ENCODE results near the gene TRIM15.
A peak's percentile ranks its signal among the peaks of the same experiment; 100 is the strongest.
"Not testable (repeated sequence)": the region's sequence is repeated elsewhere in the genome, so short reads cannot be mapped to it uniquely, and the experiment has no call there.

TRIM15 gene

DNA sequence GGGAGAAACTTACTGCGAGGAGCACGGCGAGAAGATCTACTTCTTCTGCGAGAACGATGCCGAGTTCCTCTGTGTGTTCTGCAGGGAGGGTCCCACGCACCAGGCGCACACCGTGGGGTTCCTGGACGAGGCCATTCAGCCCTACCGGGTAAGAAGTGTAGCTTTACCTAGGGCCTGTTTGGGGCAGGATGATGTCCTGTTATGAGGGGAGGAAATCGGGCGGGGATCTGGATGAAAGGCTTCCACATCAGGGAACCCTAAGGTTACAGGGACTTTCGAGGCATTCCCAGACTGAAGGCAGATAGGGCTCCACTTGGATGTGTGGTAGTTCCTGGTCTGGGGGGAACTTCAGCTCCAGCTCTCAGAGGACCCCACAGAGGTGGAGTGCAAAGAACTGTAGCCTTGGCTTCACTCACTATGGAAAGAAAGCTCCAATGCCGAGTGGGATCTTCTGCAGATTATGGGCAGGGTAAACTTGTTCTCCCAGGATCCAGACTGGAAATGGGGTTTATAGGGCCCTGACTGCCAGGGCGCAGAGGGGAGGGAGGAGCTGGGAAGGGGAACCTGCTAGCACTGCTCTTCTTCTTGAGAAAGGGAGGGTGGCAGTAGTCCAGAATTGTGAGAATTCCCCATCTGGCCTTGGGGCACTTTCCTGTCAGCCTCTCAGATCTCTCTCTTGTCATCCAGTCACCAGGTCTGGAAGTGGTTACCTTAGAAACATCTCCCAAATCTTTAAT is 740 bp downstream of the TRIM15 start:
- no peak for DNase-seq

- DNase-seq = no peak
Observed at GRCh38 chr6:30164714-30165113, 1.4 kb downstream of the TRIM15 start.

DNA sequence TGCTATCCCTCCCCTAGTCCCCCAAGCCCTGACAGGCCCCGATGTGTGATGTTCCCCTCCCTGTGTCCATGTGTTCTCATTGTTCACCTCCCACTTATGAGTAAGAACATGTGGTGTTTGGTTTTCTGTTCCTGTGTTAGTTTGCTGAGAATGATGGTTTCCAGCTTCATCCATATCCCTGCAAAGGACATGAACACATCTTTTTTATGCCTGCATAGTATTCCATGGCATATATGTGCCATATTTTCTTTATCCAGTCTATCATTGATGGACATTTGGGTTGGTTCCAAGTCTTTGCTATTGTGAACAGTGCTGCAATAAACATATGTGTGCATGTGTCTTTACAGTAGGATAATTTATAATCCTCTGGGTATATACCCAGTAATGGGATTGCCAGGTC is 1.9 kb downstream of the TRIM15 start:
- DNase-seq = not testable (repeated sequence)

DNA sequence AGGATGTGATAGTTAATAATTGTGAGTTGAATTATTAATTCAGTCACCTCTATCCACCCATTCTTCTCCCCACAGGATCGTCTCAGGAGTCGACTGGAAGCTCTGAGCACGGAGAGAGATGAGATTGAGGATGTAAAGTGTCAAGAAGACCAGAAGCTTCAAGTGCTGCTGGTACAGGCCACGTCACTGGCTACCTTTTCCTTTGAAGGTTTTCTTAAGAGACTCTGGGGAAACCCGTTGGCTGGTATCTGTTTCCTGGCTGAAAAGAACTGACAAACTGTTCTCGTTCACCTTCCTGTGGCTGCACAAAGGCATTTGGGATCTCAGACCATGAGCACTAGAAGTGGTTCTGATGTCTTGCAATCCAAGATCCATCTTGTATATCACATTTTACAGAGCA is 3.8 kb downstream of the TRIM15 start:
- DNase-seq = no peak

DNA sequence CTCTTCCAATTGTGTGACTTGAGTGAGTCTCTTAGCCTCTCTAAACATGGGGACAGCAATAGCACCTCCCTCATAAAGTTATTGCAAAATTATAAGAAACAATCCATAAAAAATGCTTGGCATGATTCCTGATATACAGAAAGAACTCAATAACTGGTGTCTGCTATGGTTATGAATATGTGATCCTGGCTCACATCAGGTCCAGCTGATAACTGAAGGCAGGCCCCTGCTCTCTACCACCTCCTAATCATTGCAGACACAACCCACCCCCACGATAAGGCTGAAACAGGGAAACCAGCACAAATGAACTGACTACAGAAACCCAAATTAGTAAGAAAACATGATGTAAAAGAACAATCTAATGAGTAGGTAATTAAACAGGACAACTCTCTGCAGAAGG is 5.4 kb downstream of the TRIM15 start:
- DNase-seq = no peak

DNA sequence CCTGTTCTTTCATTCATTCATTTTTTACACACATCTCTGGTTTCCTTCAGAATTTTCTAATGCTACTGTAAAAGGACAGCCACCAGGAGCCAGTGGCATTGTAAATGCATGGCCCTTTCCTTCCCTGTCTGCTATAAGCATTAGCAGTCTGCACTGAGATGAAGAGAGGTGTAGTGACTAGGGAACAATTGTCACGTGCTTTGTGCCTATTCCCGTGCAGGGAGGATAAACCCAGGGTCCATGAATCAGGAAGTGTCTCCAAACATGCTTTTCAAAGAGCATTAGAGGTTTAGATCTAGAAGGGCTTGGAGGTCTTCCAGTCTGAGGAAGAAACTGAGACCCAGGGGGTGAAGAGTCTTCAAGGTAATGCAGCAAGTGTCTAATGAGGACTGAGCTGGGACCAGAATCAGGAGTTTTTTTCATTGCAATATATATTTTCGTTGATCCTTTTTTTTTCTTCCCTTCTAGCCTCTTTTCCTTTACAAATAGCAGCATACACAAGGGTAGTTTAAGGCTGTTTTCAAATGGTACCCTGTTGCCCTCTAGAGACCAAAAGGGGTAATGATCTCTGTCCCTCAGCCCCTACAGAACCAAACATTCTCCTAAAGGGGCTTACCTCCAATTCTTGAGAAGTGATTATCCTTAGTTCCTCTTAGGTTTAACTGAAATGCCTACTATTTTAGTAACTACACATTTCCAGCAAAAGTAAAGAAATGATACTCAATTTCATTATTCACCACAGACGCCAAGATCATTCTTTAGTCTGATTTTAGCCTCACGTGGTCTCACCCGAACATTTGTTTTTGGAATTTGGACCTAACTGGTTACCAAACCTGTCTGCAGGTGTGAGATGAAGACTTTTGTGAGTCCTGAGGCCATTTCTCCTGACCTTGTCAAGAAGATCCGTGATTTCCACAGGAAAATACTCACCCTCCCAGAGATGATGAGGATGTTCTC is 6.6 kb downstream of the TRIM15 start:
- peak; percentile 76 for DNase-seq

DNA sequence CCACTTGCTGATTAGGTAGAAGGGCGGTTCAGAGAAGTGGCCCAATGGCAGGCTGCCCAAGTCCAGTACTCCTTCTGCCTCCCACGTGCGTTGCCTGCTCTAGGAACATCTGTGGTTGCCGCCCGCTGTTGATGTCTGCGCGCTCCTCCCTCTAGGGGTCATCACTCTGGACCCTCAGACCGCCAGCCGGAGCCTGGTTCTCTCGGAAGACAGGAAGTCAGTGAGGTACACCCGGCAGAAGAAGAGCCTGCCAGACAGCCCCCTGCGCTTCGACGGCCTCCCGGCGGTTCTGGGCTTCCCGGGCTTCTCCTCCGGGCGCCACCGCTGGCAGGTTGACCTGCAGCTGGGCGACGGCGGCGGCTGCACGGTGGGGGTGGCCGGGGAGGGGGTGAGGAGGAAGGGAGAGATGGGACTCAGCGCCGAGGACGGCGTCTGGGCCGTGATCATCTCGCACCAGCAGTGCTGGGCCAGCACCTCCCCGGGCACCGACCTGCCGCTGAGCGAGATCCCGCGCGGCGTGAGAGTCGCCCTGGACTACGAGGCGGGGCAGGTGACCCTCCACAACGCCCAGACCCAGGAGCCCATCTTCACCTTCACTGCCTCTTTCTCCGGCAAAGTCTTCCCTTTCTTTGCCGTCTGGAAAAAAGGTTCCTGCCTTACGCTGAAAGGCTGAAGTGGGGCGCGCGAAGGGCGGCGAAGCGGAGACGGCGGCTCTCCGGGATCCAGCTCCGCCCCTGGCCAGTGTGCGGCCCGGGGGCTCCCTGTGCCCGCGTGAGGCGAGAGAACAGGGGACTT is 8.5 kb downstream of the TRIM15 start:
- DNase-seq = peak; percentile 46

GRCh38 chr6:30172681-30173080 is 9.3 kb downstream of the TRIM15 start:
- DNase-seq = peak; percentile 17

DNA sequence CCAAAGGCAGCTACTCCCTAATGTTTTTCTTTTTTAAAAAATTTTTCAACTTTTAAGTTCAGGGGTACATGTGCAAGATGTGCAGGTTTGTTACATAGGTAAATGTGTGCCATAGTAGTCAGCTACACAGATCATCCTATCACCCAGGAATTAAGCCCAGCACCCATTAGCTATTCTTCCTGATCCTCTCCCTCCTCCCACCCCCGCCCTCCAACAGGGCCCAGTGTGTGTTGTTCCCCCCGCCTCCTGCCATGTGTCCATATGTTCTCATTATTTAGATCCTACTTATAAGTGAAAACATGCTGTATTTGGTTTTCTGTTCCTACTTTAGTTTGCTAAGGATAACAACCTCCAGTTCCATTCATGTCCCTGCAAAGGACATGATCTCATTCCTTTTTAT is 12.4 kb downstream of the TRIM15 start:
- DNase-seq = peak; percentile 87

DNA sequence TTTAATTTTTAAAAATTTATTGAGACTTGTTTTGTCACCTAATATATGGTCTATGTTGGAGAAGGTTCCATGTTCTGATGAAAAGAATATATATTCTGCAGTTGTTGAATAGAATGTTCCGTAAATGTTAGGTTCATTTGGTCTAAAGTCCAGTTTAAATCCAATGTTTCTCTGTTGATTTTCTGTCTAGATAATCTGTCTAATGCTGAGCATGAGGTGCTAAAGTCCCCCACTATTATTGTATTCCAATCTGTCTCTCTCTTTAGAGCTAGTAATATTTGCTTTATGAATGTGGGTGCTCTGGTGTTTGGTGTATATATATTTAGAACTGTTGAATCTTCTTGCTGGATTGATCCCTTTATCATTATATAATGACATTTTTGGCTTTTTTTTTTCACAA is 15.5 kb downstream of the TRIM15 start:
- no peak for DNase-seq

DNA sequence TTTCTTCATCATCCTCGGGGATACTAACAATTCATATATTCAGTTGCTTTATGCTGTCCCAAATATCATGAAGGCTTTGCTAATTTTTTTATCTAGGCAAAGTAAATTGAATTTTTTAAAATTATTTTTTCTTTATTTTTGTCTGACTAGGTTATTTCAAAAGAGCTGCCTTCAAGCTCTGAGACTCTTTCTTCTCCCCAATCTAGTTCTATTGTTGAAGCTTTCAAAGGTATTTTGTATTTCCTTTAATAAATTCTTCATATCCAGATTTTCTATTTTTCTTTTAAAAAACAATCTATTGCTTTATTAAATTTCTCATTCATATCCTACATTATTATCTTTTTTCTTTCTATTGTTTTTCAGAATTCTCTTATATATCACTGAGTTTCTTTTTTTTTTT is 16.8 kb downstream of the TRIM15 start:
- DNase-seq = no peak

DNA sequence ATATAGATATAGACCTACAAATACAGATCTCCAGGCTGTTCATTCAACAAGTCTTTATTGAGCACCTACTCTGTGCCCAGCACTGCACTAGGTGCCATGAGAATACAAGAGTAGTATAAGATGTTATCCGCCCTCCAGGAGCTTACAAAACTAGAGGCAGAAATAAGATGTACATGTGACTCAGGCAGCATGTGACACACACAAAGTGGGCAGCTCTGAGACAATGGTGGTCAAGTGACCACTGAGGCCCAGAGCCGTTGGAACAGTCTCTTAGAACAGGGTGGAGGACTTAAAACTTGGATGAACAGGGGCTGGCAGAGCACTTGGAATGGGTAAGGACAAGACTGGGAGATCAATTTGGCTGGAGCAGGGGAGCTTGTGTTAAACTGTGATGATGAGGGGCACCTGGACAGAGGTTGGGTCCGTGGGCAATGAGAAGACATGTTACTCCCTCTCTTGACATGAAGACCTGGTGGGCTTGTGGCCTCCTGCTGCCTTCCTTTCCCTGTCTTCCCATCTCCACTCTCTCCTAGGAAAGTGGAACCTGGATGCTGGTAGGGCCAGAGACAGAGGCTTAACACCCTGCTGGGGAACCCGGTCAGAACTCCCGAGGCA is 21.2 kb downstream of the TRIM15 start:
- DNase-seq = no peak

GRCh38 chr6:30185846-30186484 is 22.6 kb downstream of the TRIM15 start:
- no peak for DNase-seq

DNA sequence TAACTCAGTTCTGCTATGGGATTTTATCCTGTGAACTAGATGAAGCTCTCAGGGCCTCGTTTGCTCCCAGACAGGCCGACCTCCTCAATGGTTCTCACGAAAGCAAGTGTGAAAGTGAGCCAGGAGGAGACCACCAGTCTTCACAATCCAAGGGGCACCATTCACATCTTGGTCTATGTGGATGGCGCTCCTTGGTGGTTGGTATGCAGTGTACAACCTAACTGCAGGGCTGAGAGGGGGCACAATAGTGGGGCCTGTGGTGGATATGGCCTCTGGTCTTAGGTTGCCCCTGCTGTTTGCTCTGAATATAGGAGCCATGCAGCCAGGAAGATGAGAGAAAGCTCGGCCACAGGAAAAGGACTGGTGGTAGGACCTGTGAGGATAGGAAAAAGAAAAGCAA is 25.2 kb downstream of the TRIM15 start:
- no peak for DNase-seq

- no peak for DNase-seq
Observed at GRCh38 chr6:30192076-30192475, 28.7 kb downstream of the TRIM15 start.

DNA sequence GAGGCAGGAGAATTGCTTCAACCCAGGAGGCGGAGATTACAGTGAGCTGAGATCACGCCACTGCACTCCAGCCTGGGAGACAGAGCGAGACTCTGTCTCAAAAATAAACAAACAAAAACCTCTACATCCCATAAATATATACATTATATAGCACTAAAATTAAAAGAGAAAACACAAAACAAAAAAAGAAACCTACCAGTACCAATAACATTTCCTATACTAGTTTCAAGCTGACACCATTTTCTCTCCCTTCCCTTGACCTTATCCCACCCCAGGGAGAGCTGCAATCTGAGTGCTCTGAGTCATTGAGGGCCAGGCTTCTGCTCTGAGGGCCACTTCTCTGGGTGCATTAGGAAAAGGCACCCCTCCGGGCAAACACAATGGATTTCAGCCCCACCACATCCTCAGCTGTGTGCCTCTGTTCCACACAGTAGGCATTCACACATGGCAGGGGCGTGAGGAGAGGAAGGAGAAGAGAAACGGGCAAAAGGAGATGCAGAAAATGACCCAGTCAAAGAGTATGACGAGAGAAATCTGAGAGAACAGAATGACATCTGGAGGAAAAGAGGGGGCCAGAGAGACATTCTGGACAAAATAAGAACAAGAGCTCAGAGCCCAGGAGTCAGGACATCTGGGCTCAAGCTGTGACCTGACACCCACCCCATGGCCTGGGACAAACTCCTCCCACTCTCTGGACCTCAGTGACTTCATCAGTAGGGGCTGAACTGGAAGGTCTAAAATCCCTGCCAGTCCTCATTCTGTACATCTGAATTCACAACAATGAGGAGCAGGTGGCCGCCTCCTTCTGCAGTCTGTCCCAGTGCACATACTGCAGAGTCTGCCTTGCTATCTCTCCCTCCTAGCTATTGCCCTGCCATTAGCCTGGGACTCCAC is 31.7 kb downstream of the TRIM15 start:
- no peak for DNase-seq

GRCh38 chr6:30195951-30196350 is 32.6 kb downstream of the TRIM15 start:
- DNase-seq = no peak

DNA sequence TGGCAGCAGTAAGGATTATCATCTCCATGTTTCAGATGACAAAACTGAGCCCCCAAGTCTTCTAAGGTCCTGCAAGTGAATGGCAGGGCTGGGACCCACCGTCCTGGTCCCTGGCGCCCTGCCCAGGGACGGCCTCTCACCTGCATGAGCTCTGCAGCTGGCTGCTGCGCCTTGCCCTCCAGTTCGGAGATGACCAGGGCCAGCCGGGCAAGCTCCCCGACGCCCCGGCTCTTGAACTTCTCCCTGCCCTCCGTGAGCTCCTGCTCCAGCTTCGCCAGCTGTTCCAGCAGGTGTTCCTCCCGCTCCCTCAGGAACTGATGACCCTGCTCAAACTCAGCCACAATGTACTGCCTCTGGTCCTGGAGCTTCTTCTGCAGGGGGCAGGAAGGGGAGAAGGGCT is 33.0 kb downstream of the TRIM15 start:
- no peak for DNase-seq

DNA sequence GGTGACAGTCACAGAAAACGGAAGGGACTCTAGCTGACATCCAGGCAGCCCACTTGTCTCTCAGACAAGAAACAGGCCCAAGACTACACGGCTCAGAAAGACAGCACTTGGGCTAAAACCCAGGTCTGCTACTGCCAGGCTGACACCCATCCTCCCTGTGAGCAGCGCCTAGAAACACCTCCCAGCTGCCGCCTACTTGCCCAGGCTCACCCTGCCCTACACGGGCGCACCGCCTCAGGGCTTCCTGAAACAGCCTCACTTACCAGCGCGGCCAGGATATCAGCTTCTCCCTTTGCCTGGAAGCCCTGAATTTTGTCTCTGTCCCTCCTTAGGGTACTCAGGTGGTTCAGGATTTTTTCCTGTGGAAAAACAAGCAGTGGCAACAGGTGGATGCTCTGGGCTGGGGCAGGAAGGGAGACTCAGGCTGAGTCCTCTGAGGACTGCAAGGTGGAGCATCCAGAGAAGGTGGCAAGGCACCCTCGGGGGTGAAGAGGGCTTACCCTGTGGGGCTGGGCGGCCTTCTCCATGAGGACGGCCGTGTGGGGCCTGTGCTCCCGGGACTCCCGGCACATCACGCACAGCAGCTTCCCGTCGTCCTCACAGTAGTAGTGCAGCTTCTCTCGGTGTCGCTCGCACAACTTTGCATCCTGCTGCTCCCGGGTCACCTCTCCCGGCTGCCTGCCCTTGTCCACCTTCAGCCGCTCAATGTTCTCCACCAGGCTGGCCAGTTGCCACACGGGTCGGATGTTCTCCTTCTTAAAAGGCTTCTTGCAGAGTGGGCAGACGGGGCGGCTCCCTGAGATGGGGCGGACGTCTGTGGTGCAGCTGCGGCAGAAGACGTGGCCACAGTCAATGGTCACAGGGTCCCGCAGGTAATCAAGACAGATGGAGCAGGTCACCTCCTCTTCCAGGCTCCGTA is 35.1 kb downstream of the TRIM15 start:
- DNase-seq = no peak
